DMS153 treated with DMSO at 0.1 percent for 48 hours (cell line): ENCODE measurements around the gene TSPAN7.
A peak's percentile ranks its signal among the peaks of the same experiment; 100 is the strongest.

Source experiments
- DNase-seq: peaks from one replicate; lab custom pipeline; 2025; ENCODE audit not compliant: unreplicated experiment; lab: John Stamatoyannopoulos, UW

TSPAN7 gene

GRCh38 chrX:38641197-38641596 lies 79.9 kb downstream of the TSPAN7 start:
- DNase-seq: no peak

- DNase-seq: no peak
Measured at GRCh38 chrX:38643903-38644302, 82.6 kb downstream of the TSPAN7 start.

GRCh38 chrX:38646129-38646528 lies 84.8 kb downstream of the TSPAN7 start:
- DNase-seq: no peak

- no peak for DNase-seq
Measured at GRCh38 chrX:38649221-38649620, 87.9 kb downstream of the TSPAN7 start.

GRCh38 chrX:38649674-38650647 lies 88.6 kb downstream of the TSPAN7 start:
- DNase-seq: no peak

- no peak for DNase-seq
Measured at GRCh38 chrX:38651625-38652601, 90.6 kb downstream of the TSPAN7 start.

GRCh38 chrX:38652934-38653442 lies 91.6 kb downstream of the TSPAN7 start:
- DNase-seq: no peak

GRCh38 chrX:38654302-38654701 lies 93.0 kb downstream of the TSPAN7 start:
- DNase-seq: peak; percentile 0

GRCh38 chrX:38656350-38656915 lies 95.1 kb downstream of the TSPAN7 start:
- DNase-seq: no peak

GRCh38 chrX:38657562-38657961 lies 96.2 kb downstream of the TSPAN7 start:
- no peak for DNase-seq

- no peak for DNase-seq
Measured at GRCh38 chrX:38660395-38661102, 99.2 kb downstream of the TSPAN7 start.

- no peak for DNase-seq
Measured at GRCh38 chrX:38661103-38661441, 99.7 kb downstream of the TSPAN7 start.

- no peak for DNase-seq
Measured at GRCh38 chrX:38661561-38661960, 100.2 kb downstream of the TSPAN7 start.

GRCh38 chrX:38662640-38663039 lies 101.3 kb downstream of the TSPAN7 start:
- DNase-seq: no peak

- DNase-seq: peak; percentile 1
Measured at GRCh38 chrX:38664285-38664684, 102.9 kb downstream of the TSPAN7 start.

GRCh38 chrX:38666909-38667308 lies 105.6 kb downstream of the TSPAN7 start:
- no peak for DNase-seq

GRCh38 chrX:38668771-38669170 lies 107.4 kb downstream of the TSPAN7 start:
- no peak for DNase-seq

- DNase-seq: no peak
Measured at GRCh38 chrX:38669428-38669827, 108.1 kb downstream of the TSPAN7 start.

GRCh38 chrX:38672646-38673045 lies 111.3 kb downstream of the TSPAN7 start:
- no peak for DNase-seq

GRCh38 chrX:38675856-38676255 lies 114.5 kb downstream of the TSPAN7 start:
- no peak for DNase-seq
